Measurements from ENCODE around the gene RFX6.
A peak's percentile ranks its signal among the peaks of the same experiment; 100 is the strongest.
"Not testable (repeated sequence)": the region's sequence is repeated elsewhere in the genome, so short reads cannot be mapped to it uniquely, and the experiment has no call there.

Gene RFX6, protein sequence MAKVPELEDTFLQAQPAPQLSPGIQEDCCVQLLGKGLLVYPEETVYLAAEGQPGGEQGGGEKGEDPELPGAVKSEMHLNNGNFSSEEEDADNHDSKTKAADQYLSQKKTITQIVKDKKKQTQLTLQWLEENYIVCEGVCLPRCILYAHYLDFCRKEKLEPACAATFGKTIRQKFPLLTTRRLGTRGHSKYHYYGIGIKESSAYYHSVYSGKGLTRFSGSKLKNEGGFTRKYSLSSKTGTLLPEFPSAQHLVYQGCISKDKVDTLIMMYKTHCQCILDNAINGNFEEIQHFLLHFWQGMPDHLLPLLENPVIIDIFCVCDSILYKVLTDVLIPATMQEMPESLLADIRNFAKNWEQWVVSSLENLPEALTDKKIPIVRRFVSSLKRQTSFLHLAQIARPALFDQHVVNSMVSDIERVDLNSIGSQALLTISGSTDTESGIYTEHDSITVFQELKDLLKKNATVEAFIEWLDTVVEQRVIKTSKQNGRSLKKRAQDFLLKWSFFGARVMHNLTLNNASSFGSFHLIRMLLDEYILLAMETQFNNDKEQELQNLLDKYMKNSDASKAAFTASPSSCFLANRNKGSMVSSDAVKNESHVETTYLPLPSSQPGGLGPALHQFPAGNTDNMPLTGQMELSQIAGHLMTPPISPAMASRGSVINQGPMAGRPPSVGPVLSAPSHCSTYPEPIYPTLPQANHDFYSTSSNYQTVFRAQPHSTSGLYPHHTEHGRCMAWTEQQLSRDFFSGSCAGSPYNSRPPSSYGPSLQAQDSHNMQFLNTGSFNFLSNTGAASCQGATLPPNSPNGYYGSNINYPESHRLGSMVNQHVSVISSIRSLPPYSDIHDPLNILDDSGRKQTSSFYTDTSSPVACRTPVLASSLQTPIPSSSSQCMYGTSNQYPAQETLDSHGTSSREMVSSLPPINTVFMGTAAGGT

GRCh38 chr6:116876635-116877611 lies at the start of gene RFX6:
RFX6 (plus strand) TSS chr6:116877242; CDS start chr6:116877276, 34 bp downstream.
- peak; percentile 21 for DNase-seq

GRCh38 chr6:116827561-116828240 lies 49.3 kb upstream of the RFX6 start:
- DNase-seq: no peak

DNA sequence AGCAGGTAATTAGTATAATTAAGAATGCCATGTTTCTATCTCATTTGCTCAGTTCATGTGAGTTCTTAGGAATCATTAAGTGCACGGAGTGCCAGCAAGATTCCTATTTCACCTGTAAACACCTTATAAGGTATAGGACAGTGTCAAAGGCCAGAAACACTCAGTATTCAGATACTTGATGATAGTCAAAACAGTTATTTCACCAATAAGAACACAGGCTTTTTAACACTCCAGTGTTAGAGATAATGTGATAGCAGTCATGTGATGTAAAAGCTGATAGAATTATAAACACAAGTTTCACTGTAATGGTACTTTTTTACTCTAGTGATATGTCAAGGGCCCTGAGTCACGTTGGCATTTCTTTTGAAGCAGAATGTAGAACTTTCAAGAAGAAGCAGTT lies 48.1 kb upstream of the RFX6 start, which contains the start of gene GPRC6A:
Gene GPRC6A (minus strand): TSS at position 101 of the 400 bp plus-strand sequence. CDS start 70 bp downstream, at position 31.
- no peak for DNase-seq

DNA sequence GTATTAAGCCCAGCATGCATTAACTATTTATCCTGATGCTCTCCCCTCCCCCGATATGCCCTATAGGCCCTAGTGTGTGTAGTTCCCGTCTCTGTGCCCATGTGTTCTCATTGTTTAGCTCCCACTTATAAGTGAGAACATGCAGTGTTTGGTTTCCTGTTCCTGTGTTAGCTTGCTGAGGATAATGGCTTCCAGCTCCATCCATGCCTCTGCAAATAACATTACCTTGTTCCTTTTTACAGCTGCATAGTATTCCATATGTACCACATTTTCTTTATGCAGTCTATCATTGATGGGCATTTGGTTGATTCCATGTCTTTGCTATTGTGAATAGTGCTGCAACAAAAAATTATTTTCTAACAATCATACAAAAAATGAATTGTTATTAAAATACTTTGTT lies 42.5 kb upstream of the RFX6 start:
- not testable (repeated sequence) for DNase-seq

GRCh38 chr6:116836606-116837342 lies 40.3 kb upstream of the RFX6 start:
- no peak for DNase-seq

DNA sequence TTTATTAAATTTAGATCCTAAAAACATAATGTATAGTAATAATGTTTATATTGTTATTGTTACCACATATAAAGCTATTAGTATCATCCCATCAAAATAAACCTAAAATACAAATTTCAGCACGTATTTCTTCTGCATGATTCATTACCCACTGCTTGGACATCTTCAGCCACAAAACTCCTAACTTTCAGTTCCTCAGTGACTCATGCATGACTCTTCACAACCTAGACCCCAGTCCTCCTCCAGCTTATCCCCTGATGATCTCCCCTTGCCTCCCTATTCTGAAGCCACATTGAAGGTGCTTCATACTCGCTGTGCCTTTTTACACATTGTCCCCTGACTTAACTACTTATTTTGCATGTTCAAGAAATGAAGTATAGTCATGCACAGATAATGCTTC lies 37.0 kb upstream of the RFX6 start:
- DNase-seq: no peak

GRCh38 chr6:116842459-116842858 lies 34.6 kb upstream of the RFX6 start:
- no peak for DNase-seq

DNA sequence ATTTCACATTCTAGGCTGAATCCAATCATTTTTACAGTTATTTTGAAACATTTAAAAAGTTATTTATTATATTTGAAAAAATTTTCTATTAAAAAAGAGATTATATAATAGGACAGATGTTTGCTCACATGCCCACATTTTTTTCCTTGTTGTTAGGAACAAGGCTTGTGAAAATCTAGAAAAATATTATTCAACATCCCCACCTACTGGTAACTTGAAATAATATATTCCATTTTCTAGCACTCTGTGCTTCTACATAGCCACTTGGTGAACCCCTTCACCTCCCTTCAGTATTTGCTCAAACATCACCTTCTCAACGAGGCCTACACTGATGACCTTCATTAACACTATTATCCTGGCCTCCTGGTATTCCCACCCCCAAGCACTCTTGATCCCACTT lies 29.8 kb upstream of the RFX6 start:
- peak; percentile 49 for DNase-seq

GRCh38 chr6:116858060-116858459 lies 19.0 kb upstream of the RFX6 start:
- DNase-seq: no peak

- DNase-seq: no peak
Observed at GRCh38 chr6:116859264-116859663, 17.8 kb upstream of the RFX6 start.

GRCh38 chr6:116866281-116866871 lies 10.7 kb upstream of the RFX6 start:
- no peak for DNase-seq

GRCh38 chr6:116872771-116873170 lies 4.3 kb upstream of the RFX6 start:
- DNase-seq: no peak

GRCh38 chr6:116876107-116876506 lies 935 bp upstream of the RFX6 start:
- DNase-seq: no peak

GRCh38 chr6:116877743-116878142 lies 701 bp downstream of the RFX6 start:
- peak; percentile 37 for DNase-seq

GRCh38 chr6:116881236-116881635 lies 4.2 kb downstream of the RFX6 start:
- no peak for DNase-seq

DNA sequence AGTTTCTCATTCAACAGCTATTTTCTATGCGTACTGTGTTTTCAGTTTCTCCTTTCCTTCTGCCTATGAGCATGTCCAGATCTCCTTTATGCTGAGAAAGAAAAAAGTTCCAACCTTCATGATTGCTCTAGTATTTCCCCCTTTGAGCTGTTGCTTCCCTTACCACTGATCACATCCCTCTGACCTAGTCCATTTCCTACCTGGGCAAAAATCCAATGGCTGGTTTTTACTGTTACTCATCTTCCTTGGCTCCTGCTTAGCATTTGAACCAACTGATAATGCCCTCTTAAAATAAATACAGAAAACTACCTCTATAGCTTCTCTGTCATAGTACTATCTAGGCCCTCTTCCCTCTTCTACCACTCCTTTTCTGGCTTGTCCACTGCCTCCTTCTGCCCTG lies 6.0 kb downstream of the RFX6 start:
- no peak for DNase-seq

DNA sequence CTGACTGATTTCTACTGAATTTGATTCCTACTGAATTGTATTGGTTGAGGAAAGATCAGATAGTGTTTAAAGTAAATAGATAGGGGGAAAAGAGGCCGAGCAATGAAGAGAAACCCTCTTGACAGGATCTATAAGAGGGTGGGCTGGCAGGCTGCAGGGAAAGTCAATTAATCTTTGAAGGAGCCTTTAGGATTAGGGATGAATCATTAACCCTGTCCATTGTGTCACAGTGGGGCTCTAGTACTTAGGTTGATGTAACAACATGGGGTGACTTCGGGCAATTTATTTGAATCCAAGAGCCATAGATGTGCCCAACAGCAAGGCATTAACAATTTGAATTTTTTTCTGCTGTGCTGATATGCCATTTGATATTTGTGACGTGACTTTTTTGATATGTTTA lies 7.5 kb downstream of the RFX6 start:
- DNase-seq: peak; percentile 15

DNA sequence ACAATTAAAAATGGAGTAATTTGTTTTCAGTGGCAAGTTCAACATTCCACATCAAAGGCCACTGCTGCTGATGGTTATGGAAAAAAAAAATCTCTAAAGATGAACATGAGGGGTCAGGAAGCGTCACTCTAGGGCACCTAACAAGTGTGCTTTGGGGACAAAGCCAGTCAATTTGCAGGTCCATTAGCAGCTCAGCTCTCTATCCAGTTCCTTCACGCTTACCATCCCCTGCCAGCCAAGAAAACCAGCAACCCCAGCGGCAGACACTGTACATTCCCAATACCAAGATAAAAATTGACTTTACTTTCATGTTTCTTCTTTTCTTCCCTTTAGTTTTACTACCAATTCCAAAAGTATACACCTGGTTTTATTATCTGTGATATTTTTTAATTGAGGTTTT lies 10.1 kb downstream of the RFX6 start:
- peak; percentile 24 for DNase-seq

GRCh38 chr6:116887894-116888293 lies 10.9 kb downstream of the RFX6 start:
- DNase-seq: no peak

GRCh38 chr6:116888732-116889360 lies 11.8 kb downstream of the RFX6 start:
- no peak for DNase-seq
